Measurements from ENCODE around the gene PSMA3. TPM values are rescaled to one million over a fixed set of nuclear protein-coding genes. Genes with fewer than 3 reads are reported as not detected.

Gene PSMA3
- total and polyA plus RNA-seq, 10 of the 15 experiments (the other 5 are each of a cell fraction or from before 2014, with no cell fraction given) = 142 to 936 (median 400) TPM

DNA sequence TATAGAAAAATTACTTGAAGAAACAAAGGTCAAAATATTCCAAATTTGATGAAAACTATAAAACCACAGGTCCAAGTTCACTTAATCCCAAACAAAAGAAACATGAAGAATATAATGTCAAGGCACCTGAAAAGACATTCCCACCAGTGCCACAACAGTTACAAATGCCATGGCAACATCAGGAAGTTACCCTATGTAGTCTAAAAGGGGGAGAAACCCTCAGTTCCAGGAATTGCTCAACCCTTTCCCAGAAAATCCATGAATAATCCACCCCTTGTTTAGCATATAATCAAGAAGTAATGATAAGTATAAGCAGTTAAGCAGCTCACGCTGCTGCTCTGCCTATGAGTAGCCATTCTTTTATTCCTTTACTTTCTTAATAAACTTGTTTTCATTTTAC lies 48.4 kb upstream of the PSMA3 start:
- no peak overlapping the region for H3K4me2 ChIP-seq (ENCODE audit: control insufficient read depth, insufficient read depth)
- H2AFZ ChIP-seq (ENCODE audit: control insufficient read depth, low read depth, low read length) = no peak overlapping the region
- no peak for ATAC-seq
- in situ Hi-C loops (cut with MboI) = no loop called here
- DNase-seq (ENCODE audit: low read depth, low spot score) = no peak
- ChIA-PET POLR2A (no interaction called here), SMC1A (ENCODE audit: uncharacterized antibody, unreplicated experiment) (interaction anchor here (0.7 kb wide), 1 partner anchor 235 kb away, joined by 4 read pairs; no protein-coding TSS in a partner anchor), CTCF (no interaction called here), RAD21 (ENCODE audit: unreplicated experiment) (no interaction called here)
- H3K9ac ChIP-seq (ENCODE audit: control insufficient read depth, insufficient read depth, low read length) = no peak overlapping the region
- no peaks in the 10 kb centered on the region for H3K9me3 ChIP-seq (replicated peaks; ENCODE audit: control insufficient read depth, insufficient read depth, low read length)
- H3K79me2 ChIP-seq (ENCODE audit: control insufficient read depth, insufficient read depth, low read length) = peaks cover 12% of the 10 kb centered on the region
- H3K36me3 ChIP-seq (ENCODE audit: control insufficient read depth in 2 of 2, insufficient read depth in 2 of 2, low read length in 1 of 2) = no peaks in the 10 kb centered on the region
- H3K4me1 ChIP-seq (ENCODE audit: control insufficient read depth, insufficient read depth, low read length) = no peaks in the 10 kb centered on the region; the same call in 1 of the 2 replicates
- no peak overlapping the region for H3K4me3 ChIP-seq
- no peaks in the 10 kb centered on the region for H3K27me3 ChIP-seq (replicated peaks in 1 of 2; ENCODE audit: control insufficient read depth in 2 of 2, insufficient read depth in 2 of 2, low read length in 1 of 2)
- no peak overlapping the region for H3K27ac ChIP-seq (ENCODE audit: control insufficient read depth, insufficient read depth)
- 89% methylated on average over 1 of the region's 1 CpG for WGBS (ENCODE audit: insufficient coverage, insufficient replicate concordance, low lambda C conversion rate, missing lambda C conversion rate)
- BruUV-seq (replicated peaks) = no TSS peak
- no peaks in the 10 kb centered on the region for H4K20me1 ChIP-seq (ENCODE audit: control insufficient read depth, insufficient read depth)
- intact Hi-C loops (cut with micrococcal nuclease; ENCODE audit: unreplicated experiment) = no loop called here
- FAIRE-seq = no peak
- TF ChIP-seq EP300 (IDR thresholded peaks at IDR 0.05; ENCODE audit: borderline replicate concordance in 1 of 2, control insufficient read depth in 1 of 2, low read depth in 2 of 2, low read length in 2 of 2) (no peak), CBFB (IDR thresholded peaks at IDR 0.05; ENCODE audit: low read depth) (no peak), ETV6 (conservative IDR thresholded peaks at IDR 0.05 in 1 of 2, IDR thresholded peaks at IDR 0.05 in 1 of 2; ENCODE audit: borderline replicate concordance in 1 of 2, low read depth in 1 of 2) (no peak), BMI1 (IDR thresholded peaks at IDR 0.05; ENCODE audit: borderline replicate concordance) (no peak), EZH2 (IDR thresholded peaks at IDR 0.05; ENCODE audit: borderline replicate concordance, control insufficient read depth, low read depth, low read length) (no peak), SREBF1 (IDR thresholded peaks at IDR 0.05; ENCODE audit: low read length) (no peak)
- TF ChIP-seq, protein P1, sequence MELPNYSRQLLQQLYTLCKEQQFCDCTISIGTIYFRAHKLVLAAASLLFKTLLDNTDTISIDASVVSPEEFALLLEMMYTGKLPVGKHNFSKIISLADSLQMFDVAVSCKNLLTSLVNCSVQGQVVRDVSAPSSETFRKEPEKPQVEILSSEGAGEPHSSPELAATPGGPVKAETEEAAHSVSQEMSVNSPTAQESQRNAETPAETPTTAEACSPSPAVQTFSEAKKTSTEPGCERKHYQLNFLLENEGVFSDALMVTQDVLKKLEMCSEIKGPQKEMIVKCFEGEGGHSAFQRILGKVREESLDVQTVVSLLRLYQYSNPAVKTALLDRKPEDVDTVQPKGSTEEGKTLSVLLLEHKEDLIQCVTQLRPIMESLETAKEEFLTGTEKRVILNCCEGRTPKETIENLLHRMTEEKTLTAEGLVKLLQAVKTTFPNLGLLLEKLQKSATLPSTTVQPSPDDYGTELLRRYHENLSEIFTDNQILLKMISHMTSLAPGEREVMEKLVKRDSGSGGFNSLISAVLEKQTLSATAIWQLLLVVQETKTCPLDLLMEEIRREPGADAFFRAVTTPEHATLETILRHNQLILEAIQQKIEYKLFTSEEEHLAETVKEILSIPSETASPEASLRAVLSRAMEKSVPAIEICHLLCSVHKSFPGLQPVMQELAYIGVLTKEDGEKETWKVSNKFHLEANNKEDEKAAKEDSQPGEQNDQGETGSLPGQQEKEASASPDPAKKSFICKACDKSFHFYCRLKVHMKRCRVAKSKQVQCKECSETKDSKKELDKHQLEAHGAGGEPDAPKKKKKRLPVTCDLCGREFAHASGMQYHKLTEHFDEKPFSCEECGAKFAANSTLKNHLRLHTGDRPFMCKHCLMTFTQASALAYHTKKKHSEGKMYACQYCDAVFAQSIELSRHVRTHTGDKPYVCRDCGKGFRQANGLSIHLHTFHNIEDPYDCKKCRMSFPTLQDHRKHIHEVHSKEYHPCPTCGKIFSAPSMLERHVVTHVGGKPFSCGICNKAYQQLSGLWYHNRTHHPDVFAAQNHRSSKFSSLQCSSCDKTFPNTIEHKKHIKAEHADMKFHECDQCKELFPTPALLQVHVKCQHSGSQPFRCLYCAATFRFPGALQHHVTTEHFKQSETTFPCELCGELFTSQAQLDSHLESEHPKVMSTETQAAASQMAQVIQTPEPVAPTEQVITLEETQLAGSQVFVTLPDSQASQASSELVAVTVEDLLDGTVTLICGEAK (IDR thresholded peaks at IDR 0.05; ENCODE audit: borderline replicate concordance) = no peak
- TF ChIP-seq, protein P2, sequence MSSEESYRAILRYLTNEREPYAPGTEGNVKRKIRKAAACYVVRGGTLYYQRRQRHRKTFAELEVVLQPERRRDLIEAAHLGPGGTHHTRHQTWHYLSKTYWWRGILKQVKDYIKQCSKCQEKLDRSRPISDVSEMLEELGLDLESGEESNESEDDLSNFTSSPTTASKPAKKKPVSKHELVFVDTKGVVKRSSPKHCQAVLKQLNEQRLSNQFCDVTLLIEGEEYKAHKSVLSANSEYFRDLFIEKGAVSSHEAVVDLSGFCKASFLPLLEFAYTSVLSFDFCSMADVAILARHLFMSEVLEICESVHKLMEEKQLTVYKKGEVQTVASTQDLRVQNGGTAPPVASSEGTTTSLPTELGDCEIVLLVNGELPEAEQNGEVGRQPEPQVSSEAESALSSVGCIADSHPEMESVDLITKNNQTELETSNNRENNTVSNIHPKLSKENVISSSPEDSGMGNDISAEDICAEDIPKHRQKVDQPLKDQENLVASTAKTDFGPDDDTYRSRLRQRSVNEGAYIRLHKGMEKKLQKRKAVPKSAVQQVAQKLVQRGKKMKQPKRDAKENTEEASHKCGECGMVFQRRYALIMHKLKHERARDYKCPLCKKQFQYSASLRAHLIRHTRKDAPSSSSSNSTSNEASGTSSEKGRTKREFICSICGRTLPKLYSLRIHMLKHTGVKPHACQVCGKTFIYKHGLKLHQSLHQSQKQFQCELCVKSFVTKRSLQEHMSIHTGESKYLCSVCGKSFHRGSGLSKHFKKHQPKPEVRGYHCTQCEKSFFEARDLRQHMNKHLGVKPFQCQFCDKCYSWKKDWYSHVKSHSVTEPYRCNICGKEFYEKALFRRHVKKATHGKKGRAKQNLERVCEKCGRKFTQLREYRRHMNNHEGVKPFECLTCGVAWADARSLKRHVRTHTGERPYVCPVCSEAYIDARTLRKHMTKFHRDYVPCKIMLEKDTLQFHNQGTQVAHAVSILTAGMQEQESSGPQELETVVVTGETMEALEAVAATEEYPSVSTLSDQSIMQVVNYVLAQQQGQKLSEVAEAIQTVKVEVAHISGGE (CRISPR knock-in tag; IDR thresholded peaks at IDR 0.05) = no peak
- TF ChIP-seq, protein P3, sequence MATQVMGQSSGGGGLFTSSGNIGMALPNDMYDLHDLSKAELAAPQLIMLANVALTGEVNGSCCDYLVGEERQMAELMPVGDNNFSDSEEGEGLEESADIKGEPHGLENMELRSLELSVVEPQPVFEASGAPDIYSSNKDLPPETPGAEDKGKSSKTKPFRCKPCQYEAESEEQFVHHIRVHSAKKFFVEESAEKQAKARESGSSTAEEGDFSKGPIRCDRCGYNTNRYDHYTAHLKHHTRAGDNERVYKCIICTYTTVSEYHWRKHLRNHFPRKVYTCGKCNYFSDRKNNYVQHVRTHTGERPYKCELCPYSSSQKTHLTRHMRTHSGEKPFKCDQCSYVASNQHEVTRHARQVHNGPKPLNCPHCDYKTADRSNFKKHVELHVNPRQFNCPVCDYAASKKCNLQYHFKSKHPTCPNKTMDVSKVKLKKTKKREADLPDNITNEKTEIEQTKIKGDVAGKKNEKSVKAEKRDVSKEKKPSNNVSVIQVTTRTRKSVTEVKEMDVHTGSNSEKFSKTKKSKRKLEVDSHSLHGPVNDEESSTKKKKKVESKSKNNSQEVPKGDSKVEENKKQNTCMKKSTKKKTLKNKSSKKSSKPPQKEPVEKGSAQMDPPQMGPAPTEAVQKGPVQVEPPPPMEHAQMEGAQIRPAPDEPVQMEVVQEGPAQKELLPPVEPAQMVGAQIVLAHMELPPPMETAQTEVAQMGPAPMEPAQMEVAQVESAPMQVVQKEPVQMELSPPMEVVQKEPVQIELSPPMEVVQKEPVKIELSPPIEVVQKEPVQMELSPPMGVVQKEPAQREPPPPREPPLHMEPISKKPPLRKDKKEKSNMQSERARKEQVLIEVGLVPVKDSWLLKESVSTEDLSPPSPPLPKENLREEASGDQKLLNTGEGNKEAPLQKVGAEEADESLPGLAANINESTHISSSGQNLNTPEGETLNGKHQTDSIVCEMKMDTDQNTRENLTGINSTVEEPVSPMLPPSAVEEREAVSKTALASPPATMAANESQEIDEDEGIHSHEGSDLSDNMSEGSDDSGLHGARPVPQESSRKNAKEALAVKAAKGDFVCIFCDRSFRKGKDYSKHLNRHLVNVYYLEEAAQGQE (IDR thresholded peaks at IDR 0.05; ENCODE audit: low read depth, low read length) = no peak
